Testis (tissue), 2 donors: Measurements from ENCODE around the gene MAN1B1.

Experiments
- CTCF ChIP-seq, 3 experiments: fragments of 450-650 bp in 2 of 3; fragments of 200-600 bp in 1 of 3; sonication (generic) in 1 of 3; IDR thresholded peaks; one replicate each; pipeline ENCODE4 v1.5.1; 2016 to 2019; ENCODE audit warnings: antibody characterized with exemption in 3 of 3, mild to moderate bottlenecking in 2 of 3, moderate library complexity in 1 of 3
- POLR2A ChIP-seq: fragments of 450-650 bp; IDR thresholded peaks from one replicate; pipeline ENCODE4 v1.6.1; 2017; ENCODE audit warnings: antibody characterized with exemption, mild to moderate bottlenecking, moderate library complexity

GRCh38 chr9:137046088-137046787 is 40.5 kb upstream of the MAN1B1 start, which contains the start of gene NPDC1:
- TF ChIP-seq CTCF (IDR thresholded peaks at IDR 0.05) (peak; percentile 80 to 85 (median 81)), POLR2A (no peak)
